GM19035 (cell line): ENCODE results near the gene DUSP14.
"Not testable (repeated sequence)": the region's sequence is repeated elsewhere in the genome, so short reads cannot be mapped to it uniquely, and the experiment has no call there.

Source experiments
- ATAC-seq: cut with Tn5 transposase; IDR thresholded peaks from one replicate; pipeline ENCODE4 v1.9.1; 2021; ENCODE audit not compliant: unreplicated experiment

The DUSP14 gene

GRCh38 chr17:37489197-37490001, at the start of gene DUSP14:
Gene DUSP14, plus strand, starts transcription at chr17:37489891. Its CDS starts 22,382 bp downstream, at chr17:37512273.
- peak; percentile 76 for ATAC-seq

DNA sequence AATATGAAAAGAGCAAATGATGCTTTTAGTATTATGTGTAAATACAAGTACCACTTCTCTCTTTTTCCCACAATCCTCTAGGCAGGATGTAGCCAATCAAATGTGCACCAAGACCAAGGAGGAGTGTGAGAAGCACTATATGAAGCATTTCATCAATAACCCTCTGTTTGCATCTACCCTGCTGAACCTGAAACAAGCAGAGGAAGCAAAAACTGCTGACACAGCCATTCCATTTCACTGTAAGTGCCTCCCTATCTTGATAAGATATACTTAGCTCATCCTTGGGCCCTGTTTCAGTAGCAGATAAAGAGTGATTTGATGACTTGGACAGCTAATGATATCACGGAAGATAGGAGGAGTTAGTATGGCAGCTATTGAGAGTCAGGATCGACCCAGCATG, 49.3 kb upstream of the DUSP14 start:
- no peak for ATAC-seq

GRCh38 chr17:37441369-37442014, 48.2 kb upstream of the DUSP14 start:
- not testable (repeated sequence) for ATAC-seq

DNA sequence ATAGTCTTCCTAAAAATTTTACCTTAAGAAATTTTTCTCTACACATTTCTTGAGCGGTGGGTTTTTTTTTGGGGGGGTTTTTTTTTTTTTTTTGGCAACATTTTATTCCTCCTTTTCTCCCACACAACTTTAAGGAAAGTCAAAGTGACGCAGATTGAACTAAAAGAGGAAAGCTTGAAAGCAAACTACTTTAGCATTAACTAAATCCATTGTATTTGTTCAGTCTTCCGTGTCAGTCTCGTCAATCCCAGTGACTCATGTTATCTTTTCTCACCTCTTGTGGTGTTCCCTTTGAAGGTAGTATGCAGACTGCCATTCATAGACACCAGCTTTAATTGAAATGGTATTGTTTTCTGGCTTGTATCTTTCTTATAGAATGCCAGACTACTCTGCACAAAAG, 43.7 kb upstream of the DUSP14 start:
- ATAC-seq = no peak

DNA sequence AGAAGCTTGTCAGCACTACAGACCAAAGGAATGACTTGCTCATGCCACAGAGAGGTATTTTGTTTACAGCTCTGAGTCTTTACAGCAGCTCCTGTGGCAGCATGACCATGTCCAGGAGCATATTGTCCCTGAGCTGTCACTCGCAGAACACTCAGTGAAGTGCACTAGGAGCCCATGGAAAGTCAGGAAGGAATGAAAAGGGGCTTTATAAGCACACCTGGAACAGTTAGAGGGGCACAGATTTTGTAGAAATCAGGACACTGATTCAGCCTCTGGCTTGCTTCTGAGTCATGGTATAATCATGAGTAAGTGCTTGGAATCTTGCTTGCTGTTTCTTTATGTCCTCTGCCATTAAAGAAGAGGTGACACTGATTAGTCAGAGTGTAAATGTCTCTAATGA, 42.0 kb upstream of the DUSP14 start:
- no peak for ATAC-seq

DNA sequence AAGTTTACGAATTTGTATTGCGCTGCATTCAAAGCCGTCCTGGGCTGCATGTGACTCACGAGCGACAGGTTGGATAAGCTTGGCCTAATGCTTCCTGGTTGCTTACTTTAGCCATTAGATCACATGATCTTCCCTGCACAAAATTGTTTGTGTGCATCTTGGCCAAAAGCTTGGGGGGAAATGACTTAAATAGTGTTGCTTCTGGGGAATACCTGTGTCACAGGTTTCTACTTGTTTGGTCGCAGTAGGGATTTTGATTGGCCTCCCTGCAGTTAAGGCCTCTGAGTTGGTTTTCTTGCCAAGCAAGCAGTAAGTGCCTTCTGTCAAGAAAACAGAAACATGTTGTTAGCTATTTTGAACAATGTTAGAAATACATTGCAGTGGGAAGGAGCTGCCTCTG, 39.6 kb upstream of the DUSP14 start:
- ATAC-seq = no peak

DNA sequence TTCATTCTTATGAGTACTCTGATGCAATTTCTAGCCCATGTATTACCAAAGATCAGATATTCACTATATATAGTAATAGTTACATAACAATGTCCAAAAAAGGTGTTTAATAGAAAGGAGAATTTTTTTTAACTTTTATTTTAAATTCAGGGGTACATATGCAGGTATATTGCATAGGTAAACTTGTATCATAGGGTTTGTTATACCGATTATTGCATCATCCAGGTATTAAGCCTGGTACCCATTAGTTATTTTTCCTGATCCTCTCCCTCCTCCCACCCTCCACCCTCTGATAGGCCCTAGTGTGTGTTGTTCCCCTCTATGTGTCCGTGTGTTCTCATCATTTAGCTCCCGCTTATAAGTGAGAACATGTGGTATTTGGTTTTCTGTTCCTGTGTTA, 31.9 kb upstream of the DUSP14 start:
- not testable (repeated sequence) for ATAC-seq

DNA sequence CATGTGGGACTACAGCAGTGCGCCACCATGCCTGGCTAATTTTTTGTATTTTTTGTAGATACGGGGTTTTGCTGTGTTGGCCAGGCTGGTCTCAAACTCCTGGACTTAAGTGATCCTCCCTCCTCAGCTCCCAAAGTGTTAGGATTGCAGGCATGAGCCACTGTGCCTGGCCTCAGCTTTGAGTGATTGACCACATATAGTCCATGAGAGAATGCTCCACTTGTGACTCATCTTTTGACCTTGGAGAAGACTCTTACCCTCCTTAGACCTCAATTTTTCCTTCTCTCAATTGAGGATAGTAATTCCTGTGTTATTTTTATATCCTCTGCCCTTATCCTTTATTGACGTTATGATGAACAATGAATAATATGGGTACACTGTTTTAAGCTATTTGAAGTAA, 30.9 kb upstream of the DUSP14 start:
- ATAC-seq = no peak

- ATAC-seq = no peak
Observed at GRCh38 chr17:37461668-37462067, 28.0 kb upstream of the DUSP14 start.

DNA sequence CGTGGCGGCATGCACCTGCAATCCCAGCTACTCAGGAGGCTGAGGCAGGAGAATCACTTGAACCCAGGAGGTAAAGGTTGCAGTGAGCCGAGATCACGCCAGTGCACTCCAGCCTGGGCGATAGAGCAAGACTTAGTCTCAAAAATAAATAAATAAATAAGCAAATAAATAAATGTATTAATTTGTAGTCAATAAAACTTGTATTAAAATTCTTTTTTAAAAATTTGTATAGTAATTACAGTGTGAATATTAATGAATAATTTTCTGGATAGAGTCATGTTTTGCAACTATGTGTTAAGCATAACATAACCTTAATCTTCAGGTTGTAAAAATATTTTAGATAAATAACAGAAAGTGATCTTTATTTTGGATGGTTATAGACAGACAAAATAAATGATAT, 27.2 kb upstream of the DUSP14 start:
- ATAC-seq = no peak

DNA sequence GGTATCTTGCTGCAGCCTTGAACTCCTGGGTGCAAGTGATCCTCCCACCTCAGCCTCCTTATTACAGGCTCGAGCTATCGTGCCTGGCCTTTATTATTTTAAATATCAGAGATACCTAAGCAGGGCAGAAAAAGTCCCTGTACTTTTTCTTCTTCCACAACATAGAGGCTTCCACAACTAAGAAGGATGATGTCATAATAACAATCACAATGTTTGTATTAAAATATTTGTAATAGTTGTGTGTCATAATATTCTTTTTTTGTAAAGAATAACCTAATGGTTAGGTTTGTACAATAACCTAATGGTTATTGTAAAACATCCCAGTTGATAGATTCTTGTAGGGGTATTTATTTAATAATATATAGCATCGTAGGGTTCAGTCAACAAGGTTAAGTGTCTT, 26.7 kb upstream of the DUSP14 start:
- no peak for ATAC-seq

- no peak for ATAC-seq
Observed at GRCh38 chr17:37465069-37465616, 24.5 kb upstream of the DUSP14 start.

DNA sequence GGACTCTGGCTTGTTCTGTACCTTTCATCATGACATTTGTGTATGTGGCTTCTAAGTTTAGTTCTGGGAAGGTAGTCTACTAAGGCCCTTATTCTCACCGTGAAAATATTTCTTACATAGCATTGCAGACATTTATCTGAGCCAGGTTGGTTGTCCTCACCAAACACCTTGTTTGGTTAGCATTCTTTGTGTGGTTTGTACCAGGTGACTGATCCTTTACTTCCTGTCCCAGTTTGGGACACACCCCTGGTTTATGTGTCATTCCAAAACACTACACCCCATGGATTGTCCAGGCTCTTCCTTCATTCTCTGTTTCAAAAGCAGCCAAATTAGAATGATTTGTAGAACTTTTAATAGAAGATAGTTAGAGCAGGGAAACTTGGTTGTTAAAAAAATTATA, 23.2 kb upstream of the DUSP14 start:
- ATAC-seq = no peak

DNA sequence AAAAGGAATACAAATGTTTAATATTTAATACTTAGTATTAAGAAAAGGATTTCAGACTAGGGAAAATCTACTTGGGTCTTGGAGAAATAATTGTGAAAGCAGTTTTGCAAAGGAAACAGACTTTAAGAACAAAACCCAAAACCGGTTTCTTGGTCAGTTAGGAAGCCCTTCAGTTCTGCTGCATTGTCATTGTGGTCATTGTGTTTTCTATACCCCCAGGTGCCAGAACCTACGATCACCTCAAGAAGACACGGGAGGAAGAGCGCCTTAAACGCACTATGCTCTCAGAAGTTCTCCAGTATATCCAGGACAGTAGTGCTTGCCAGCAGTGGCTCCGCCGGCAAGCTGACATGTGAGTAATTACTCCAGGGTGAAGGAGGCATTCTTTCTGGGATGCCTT, 19.5 kb upstream of the DUSP14 start:
- ATAC-seq = no peak

DNA sequence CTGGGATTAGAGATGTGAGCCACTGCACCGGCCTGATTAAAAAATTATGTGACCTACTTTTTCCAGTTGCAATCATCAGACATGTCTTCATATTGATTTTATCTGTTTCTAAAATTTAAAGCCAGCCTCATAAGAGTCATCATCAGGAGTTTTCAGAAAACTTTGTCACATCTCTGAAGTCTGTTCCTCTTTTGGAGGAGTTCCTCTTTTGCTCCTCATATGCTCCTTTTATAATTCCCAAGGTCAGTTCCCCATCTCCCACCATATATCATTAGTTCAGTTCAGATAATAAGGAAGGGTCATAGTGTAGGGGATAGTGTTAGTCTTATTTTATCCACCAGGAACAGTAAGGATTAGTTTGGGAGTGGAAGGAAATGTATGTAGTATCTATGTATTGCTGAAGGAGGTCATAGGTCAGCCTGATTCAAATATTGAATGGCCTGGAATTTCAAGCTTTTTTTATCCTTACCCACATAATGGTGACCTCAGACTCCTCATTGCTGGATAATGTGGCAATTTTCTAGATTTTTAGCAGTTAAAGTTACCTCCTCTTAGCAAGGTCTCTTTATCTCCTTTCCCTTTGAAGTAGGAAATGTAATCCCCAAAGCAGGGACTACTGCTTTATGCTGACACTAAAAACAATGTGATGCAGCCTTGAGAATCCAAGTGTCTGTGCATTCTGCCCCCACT, 13.8 kb upstream of the DUSP14 start:
- ATAC-seq = no peak

GRCh38 chr17:37476431-37477120, 13.1 kb upstream of the DUSP14 start:
- ATAC-seq = no peak

DNA sequence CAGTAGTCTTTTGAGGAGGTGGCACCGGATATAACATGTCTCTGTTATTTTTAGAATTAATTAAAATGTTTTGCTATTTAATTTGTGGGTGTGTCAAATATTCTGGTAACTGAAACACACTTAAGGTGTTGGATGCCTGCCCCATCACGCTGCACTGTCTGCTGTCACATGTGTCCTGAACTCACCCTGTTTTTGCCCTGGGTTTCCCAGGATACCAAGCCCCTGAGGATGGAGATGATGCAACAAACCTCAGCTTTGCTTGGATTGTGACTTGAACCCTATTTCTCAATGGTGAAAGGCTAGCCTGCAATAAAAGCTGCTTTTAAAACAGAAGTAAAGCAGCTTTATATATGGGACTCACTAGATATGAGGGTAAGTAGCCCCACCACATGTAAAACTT, 11.5 kb upstream of the DUSP14 start:
- no peak for ATAC-seq

GRCh38 chr17:37479025-37479424, 10.7 kb upstream of the DUSP14 start:
- no peak for ATAC-seq

DNA sequence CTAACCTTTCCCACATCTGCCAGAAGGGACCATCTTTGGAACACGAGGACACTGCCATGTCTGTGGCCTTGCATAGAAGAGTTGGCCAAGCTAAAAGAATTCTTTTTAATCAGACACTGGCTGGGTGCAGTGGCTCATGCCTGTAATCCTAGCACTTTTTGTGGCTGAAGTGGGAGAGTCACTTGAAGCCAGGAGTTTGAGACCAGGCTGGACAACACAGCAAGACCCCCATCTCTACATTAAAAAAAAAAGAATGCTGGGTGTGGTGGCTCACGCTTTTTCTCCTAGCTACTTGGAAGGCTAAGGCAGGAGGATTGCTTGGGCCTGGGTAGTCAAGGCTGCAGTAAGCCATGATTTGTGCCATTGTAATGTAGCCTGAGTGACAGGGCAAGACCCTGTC, 9.3 kb upstream of the DUSP14 start:
- no peak for ATAC-seq

GRCh38 chr17:37481001-37481665, 8.6 kb upstream of the DUSP14 start:
- no peak for ATAC-seq
